GM18873 (cell line): ENCODE measurements around the gene TVP23B.
"Not testable (repeated sequence)": the region's sequence is repeated elsewhere in the genome, so short reads cannot be mapped to it uniquely, and the experiment has no call there.

Experiments used
- ATAC-seq: cut with Tn5 transposase; IDR thresholded peaks from one replicate; pipeline ENCODE4 v1.9.1; 2021; ENCODE audit warnings: mild to moderate bottlenecking, moderate library complexity, moderate number of reproducible peaks; ENCODE audit not compliant: unreplicated experiment, low FRiP score

The TVP23B gene

DNA sequence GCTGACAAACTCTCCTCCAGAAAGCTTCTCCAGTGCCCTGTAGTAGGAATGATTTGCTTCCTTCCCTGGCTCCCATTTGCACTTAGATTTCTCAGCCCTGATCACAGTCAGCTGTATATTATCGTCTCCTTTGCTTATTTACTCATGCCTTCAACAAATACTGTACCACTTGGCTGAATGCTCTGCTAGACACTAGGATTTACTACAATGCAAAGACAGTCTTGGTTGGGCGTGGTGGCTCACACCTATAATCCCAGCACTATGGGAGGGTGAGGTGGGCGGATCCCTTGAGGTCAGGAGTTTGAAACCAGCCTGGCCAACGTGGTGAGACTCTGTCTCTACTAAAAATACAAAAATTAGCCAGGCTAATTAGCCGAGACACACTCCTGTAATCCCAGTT, 5.9 kb downstream of the TVP23B start:
- ATAC-seq, result not testable (repeated sequence)

DNA sequence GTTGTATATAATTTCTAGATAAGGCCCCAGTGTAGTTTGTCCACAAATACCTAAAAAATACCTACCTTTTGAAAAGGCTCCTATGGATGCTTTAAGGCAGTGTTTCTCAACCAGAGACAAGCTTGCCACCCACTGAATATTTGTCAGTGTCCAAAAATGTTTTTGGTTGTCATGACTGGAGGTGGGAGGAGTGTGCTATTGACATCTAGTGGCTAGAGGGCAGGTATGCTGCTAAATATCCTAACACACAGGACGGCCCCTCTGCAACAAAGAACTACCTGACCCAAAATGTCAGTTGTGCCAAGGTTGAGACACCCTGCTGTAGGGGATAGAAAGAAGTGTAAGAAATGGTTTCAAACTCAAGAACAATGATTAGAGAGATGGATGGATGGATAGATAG, 10.4 kb downstream of the TVP23B start:
- ATAC-seq, result not testable (repeated sequence)

GRCh38 chr17:18794841-18795240, 13.9 kb downstream of the TVP23B start:
- ATAC-seq, result not testable (repeated sequence)

GRCh38 chr17:18796887-18797286, 15.9 kb downstream of the TVP23B start:
- ATAC-seq, result not testable (repeated sequence)

- ATAC-seq, result not testable (repeated sequence)
Measured at GRCh38 chr17:18803458-18804245, 22.7 kb downstream of the TVP23B start.

DNA sequence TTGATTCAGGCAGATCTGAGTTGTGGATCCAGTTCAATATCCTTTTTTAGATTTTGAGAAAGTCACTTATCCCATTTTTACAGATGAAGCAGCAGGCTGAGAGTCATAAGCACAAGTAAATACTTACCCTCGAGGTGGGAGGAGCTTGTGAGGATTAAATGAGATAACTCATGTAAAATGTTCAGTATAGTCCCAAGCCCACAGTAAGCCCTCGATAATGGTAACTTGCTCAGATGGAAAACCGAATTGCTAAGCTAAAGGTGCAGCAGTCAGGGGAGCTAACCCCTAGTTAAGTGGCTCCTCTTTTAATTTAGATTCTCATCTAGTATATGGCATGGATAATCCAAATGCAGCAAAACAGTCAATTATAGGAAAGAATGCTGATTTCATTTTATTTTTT, 34.9 kb downstream of the TVP23B start:
- ATAC-seq, result not testable (repeated sequence)

DNA sequence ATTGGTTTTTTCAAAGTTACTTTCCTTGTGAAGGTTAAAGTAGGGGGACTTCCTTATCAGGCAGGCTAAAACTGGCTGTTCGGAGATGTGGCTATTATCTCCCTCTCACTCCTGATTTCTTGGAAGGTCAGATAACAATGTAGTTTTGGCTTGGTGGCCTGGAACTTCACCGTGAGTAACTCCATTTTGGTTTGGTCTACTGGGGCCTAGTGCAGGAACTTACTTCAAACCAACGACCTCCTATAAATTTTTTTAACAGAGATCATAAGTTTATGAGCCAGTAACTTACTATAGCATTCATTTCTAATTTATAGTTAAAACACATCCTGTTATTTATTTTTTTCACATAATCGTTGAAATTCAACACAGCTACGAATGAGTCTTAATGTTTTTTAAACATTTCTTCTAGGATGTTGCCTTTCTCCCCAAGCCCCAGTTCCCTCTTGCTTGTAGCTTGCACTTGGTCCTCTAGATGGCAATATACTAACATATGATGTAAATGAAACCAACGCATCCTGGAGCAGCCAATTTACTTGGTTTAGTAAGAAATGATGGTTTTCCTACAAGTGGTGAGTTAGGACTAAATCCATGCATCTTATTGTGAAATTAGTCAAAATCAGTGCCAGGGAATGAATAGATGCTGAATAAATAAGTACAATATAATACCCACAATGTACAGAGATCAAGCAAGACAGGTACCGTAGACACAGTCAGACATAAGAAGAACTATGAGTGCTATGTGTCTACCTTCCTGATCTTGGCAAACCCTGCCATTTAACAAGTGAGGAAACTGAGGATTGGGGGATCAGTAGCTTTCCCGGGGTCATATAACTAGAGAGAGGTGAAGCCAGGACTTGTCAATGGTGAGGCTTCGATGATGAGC, 35.7 kb downstream of the TVP23B start:
- not testable (repeated sequence) for ATAC-seq

- not testable (repeated sequence) for ATAC-seq
Measured at GRCh38 chr17:18821430-18821829, 40.4 kb downstream of the TVP23B start.

- ATAC-seq, result not testable (repeated sequence)
Measured at GRCh38 chr17:18827613-18828012, 46.6 kb downstream of the TVP23B start.

- ATAC-seq, result no peak
Measured at GRCh38 chr17:18848501-18848900, 67.5 kb downstream of the TVP23B start.

GRCh38 chr17:18850679-18851078, 69.7 kb downstream of the TVP23B start:
- ATAC-seq, result no peak

GRCh38 chr17:18851201-18851600, 70.2 kb downstream of the TVP23B start:
- ATAC-seq, result no peak

DNA sequence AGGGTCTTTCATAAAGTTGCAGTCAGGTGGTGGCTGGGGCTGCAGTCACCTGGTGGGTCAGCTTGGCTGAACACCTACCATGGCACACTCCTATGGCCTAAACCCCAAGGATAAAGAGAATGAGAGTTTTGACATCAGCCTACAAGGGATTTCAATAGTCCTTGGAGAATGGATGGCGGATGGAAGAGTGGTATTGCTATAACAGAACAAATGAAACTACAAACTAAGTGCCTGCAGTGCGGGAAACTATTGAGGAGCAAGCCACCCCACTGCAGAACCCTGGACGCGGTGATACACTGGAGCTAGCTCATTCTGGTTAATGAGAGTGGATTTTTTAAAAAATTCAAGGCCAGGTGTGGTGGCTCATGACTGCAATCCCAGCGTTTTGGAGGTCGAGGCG, 74.0 kb downstream of the TVP23B start:
- no peak for ATAC-seq

GRCh38 chr17:18855831-18856569, 75.0 kb downstream of the TVP23B start:
- ATAC-seq, result peak; percentile 77
